HL-60 (cell line): Measurements from ENCODE around the gene ARID1B.

Source experiments
- TF ChIP-seq, protein P1 (sequence below): IDR thresholded peaks from one replicate; pipeline ENCODE4 v1.5.1; 2011; ENCODE audit warnings: low read length, control low read depth, inconsistent platforms; ENCODE audit not compliant: insufficient read depth
- TF ChIP-seq, protein P2 (sequence below): IDR thresholded peaks from 2 replicates; pipeline ENCODE4 v1.6.1; 2012; ENCODE audit warnings: low read depth; ENCODE audit not compliant: insufficient replicate concordance

DNA sequence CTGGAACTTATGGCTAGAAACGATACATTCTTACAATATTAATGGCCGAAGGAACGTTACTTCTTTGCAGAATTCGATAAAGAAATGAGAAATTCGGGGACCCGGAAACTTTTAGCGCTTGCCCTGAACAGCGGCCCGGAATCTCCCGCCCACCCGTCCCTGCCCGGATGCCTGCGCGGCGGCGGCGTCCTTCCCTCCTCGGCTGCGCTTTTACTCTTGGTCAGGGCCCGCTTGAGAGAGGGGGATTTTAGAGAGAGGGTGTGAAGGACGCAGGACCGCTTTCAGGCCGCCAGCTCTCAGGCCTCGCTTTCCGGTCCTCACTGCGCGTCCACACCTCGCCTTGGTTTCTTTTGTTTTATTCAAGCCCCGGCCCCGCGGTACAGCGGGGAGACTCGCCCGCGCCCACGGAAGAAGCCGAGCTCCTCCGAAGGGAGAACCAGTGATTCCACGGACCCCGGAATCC is 243.7 kb downstream of the ARID1B start:
- TF ChIP-seq, protein P1, sequence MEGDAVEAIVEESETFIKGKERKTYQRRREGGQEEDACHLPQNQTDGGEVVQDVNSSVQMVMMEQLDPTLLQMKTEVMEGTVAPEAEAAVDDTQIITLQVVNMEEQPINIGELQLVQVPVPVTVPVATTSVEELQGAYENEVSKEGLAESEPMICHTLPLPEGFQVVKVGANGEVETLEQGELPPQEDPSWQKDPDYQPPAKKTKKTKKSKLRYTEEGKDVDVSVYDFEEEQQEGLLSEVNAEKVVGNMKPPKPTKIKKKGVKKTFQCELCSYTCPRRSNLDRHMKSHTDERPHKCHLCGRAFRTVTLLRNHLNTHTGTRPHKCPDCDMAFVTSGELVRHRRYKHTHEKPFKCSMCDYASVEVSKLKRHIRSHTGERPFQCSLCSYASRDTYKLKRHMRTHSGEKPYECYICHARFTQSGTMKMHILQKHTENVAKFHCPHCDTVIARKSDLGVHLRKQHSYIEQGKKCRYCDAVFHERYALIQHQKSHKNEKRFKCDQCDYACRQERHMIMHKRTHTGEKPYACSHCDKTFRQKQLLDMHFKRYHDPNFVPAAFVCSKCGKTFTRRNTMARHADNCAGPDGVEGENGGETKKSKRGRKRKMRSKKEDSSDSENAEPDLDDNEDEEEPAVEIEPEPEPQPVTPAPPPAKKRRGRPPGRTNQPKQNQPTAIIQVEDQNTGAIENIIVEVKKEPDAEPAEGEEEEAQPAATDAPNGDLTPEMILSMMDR, result no peak
- TF ChIP-seq, protein P2, sequence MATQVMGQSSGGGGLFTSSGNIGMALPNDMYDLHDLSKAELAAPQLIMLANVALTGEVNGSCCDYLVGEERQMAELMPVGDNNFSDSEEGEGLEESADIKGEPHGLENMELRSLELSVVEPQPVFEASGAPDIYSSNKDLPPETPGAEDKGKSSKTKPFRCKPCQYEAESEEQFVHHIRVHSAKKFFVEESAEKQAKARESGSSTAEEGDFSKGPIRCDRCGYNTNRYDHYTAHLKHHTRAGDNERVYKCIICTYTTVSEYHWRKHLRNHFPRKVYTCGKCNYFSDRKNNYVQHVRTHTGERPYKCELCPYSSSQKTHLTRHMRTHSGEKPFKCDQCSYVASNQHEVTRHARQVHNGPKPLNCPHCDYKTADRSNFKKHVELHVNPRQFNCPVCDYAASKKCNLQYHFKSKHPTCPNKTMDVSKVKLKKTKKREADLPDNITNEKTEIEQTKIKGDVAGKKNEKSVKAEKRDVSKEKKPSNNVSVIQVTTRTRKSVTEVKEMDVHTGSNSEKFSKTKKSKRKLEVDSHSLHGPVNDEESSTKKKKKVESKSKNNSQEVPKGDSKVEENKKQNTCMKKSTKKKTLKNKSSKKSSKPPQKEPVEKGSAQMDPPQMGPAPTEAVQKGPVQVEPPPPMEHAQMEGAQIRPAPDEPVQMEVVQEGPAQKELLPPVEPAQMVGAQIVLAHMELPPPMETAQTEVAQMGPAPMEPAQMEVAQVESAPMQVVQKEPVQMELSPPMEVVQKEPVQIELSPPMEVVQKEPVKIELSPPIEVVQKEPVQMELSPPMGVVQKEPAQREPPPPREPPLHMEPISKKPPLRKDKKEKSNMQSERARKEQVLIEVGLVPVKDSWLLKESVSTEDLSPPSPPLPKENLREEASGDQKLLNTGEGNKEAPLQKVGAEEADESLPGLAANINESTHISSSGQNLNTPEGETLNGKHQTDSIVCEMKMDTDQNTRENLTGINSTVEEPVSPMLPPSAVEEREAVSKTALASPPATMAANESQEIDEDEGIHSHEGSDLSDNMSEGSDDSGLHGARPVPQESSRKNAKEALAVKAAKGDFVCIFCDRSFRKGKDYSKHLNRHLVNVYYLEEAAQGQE, result no peak
